Measurements from ENCODE around the gene OR10H2.

The OR10H2 gene

DNA sequence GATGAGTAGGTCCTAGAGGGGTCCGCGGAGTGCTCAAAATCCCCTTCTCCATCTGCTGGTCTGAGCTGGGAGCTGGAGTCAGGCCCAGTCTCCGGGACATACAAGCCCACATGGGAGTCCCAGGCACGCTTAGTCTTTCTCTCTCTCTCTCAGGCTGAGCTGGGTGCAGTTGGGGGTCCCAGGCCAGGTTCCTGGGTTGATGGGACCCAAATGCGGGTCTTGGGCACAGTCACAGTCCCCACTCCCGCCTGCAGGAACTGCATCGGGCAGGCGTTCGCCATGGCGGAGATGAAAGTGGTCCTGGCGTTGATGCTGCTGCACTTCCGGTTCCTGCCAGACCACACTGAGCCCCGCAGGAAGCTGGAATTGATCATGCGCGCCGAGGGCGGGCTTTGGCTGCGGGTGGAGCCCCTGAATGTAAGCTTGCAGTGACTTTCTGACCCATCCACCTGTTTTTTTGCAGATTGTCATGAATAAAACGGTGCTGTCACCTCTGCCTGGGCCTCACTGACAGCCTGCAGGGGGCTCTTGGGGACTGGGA is 31.1 kb upstream of the OR10H2 start:
- Histone ChIP-seq H3K36me3 (no peaks in the 10 kb centered on the region), H3K9me3 (ENCODE audit: severe bottlenecking) (no peaks in the 10 kb centered on the region), H3K4me3 (ENCODE audit: low read depth, low read length) (no peak overlapping the region), H3K27ac (no peak overlapping the region), H3K27me3 (ENCODE audit: insufficient read depth, low read depth, severe bottlenecking) (peaks cover 49% of the 10 kb centered on the region)
- TF ChIP-seq CTCF (IDR thresholded peaks at IDR 0.05; ENCODE audit: low read depth, low read length) = no peak
- no peak for DNase-seq

GRCh38 chr19:15701757-15702533 is 25.9 kb upstream of the OR10H2 start:
- Histone ChIP-seq H3K27ac (no peak overlapping the region), H3K9me3 (ENCODE audit: severe bottlenecking) (no peaks in the 10 kb centered on the region), H3K36me3 (no peaks in the 10 kb centered on the region), H3K27me3 (ENCODE audit: insufficient read depth, low read depth, severe bottlenecking) (peaks cover 32% of the 10 kb centered on the region), H3K4me3 (ENCODE audit: low read depth, low read length) (no peak overlapping the region)
- DNase-seq = no peak
- TF ChIP-seq CTCF (IDR thresholded peaks at IDR 0.05; ENCODE audit: low read depth, low read length) = no peak

DNA sequence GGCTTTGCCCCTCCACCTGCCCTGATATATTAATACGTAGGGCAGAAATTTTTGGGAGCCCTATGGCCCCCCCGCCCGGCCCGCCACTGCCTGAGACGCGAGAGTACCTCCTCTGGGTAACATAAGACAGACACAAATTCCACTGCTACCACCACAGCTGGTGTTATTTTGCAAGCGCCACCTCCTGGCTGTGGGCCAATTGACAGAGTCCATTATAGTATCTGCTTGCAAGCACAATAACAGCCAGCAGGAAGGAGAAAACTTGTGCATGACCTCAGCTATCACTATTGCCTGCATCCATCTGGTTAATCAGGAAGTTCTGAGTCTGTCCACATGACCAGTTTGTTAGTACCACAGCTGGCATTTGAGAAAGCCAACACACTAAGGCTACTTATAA is 25.3 kb upstream of the OR10H2 start:
- TF ChIP-seq CTCF (IDR thresholded peaks at IDR 0.05; ENCODE audit: low read depth, low read length) = 0 out of 2 replicates have a peak, but pooled peaks have one; percentile 27
- Histone ChIP-seq H3K9me3 (ENCODE audit: severe bottlenecking) (no peaks in the 10 kb centered on the region), H3K27me3 (ENCODE audit: insufficient read depth, low read depth, severe bottlenecking) (peaks cover 26% of the 10 kb centered on the region), H3K36me3 (no peaks in the 10 kb centered on the region), H3K27ac (no peak overlapping the region), H3K4me3 (ENCODE audit: low read depth, low read length) (no peak overlapping the region)
- no peak for DNase-seq

GRCh38 chr19:15714638-15715037 is 13.2 kb upstream of the OR10H2 start:
- no peak overlapping the region for H3K27ac ChIP-seq
- no peaks in the 10 kb centered on the region for H3K36me3 ChIP-seq
- H3K27me3 ChIP-seq (ENCODE audit: insufficient read depth, low read depth, severe bottlenecking) = peaks cover 6% of the 10 kb centered on the region
- no peaks in the 10 kb centered on the region for H3K9me3 ChIP-seq (ENCODE audit: severe bottlenecking)
- no peak overlapping the region for H3K4me3 ChIP-seq (ENCODE audit: low read depth, low read length)
- no peak for TF ChIP-seq CTCF (IDR thresholded peaks at IDR 0.05; ENCODE audit: low read depth, low read length)
- no peak for DNase-seq

- Histone ChIP-seq H3K9me3 (ENCODE audit: severe bottlenecking) (no peaks in the 10 kb centered on the region), H3K4me3 (ENCODE audit: low read depth, low read length) (no peak overlapping the region), H3K27me3 (ENCODE audit: insufficient read depth, low read depth, severe bottlenecking) (peaks cover 6% of the 10 kb centered on the region), H3K27ac (no peak overlapping the region), H3K36me3 (no peaks in the 10 kb centered on the region)
- no peak for TF ChIP-seq CTCF (IDR thresholded peaks at IDR 0.05; ENCODE audit: low read depth, low read length)
- no peak for DNase-seq
Measured at GRCh38 chr19:15715642-15716041, 12.2 kb upstream of the OR10H2 start.

Measured in WERI-Rb-1 (cell line).